Measurements from ENCODE around the gene CD52.
"Not testable (repeated sequence)": the region's sequence is repeated elsewhere in the genome, so short reads cannot be mapped to it uniquely, and the experiment has no call there.

Gene CD52

DNA sequence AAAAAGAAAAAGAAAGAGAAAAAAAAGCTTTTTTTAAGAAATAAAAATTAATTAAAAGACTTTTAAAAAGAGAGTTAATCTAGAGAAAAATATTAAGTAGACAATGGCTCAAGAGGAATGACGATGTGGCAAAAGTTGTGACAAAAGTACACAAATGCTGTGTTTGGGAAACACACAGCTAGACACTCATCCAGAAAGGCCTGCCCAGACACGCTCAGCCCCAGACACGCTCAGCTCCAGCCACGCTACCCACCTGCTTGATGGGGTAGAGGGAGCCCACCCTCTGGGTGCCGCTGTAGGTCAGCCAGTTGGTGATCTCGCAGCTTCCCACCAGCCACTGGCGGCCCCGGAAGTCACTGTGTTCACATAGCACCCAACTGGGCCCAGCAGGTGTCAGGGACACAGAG is 10.2 kb downstream of the CD52 start (continued):
- no peak for TF ChIP-seq PRDM2 (tag by site-specific recombination; IDR thresholded peaks at IDR 0.05; ENCODE audit: borderline replicate concordance)
- no peak for TF ChIP-seq ZNF530 (tag by site-specific recombination; IDR thresholded peaks at IDR 0.05; ENCODE audit: low read depth)
- TF ChIP-seq ZFP3 (tag by site-specific recombination; IDR thresholded peaks at IDR 0.05; ENCODE audit: low read depth), result no peak
- peak; percentile 31; the same call in 1 of the 2 replicates for TF ChIP-seq ZNF639 (tag by site-specific recombination; IDR thresholded peaks at IDR 0.05)

GRCh38 chr1:26328597-26328996 is 10.8 kb downstream of the CD52 start:
- Histone ChIP-seq H3K4me1 (ENCODE audit: control insufficient read depth, insufficient read depth, low read length) (no peaks in the 10 kb centered on the region), H3K9me3 (ENCODE audit: control insufficient read depth, insufficient read depth, low read depth, low read length) (no peaks in the 10 kb centered on the region), H3K4me3 (ENCODE audit: low read depth, low read length) (no peak overlapping the region), H3K27ac (ENCODE audit: extremely low read depth, low read depth, low read length) (no peak overlapping the region; the same call in 1 of the 2 replicates), H3K36me3 (ENCODE audit: control insufficient read depth in 2 of 2, insufficient read depth in 1 of 2, low read length in 2 of 2) (peaks cover 0 to 18% of the 10 kb centered on the region in 2 experiments; a peak in 1 of 3 replicates)
- POLR2A ChIA-PET, result no interaction called here
- CTCF ChIA-PET, result interaction anchor here (0.6 to 2.4 kb wide), 4 partner anchors 33 to 292 kb away, joined by 3 to 14 read pairs (median 5); no protein-coding TSS in a partner anchor
- TF ChIP-seq ZNF600 (tag by site-specific recombination; IDR thresholded peaks at IDR 0.05) (peak; percentile 71), ZNF843 (tag by site-specific recombination; IDR thresholded peaks at IDR 0.05) (no peak), GLIS1 (tag by site-specific recombination; IDR thresholded peaks at IDR 0.05) (0 out of 2 replicates have a peak, but pooled peaks have one; percentile 20)

DNA sequence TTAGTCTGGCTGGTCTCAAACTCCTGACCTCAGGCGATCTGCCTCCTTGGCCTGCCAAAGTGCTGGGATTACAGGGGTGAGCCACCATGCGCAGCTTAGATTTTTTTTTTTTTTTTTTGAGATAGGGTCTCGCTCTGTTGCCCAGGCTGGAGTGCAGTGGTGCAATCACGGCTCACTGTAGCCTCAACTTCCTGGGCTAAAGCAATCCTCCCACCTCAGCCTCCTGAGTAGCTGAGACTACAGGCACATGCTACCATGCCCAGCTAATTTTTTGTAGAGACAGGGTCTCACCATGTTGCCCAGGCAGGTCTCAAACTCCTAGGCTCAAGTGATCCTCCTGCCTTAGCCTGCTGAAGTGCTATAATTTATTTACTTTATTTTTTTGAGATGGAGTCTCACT is 11.6 kb downstream of the CD52 start:
- peak; percentile 92 for TF ChIP-seq ZNF121 (tag by site-specific recombination; IDR thresholded peaks at IDR 0.05)
- H3K4me3 ChIP-seq (ENCODE audit: low read depth, low read length); H3K27ac ChIP-seq (ENCODE audit: extremely low read depth, low read depth, low read length); H3K9me3 ChIP-seq (ENCODE audit: control insufficient read depth, insufficient read depth, low read depth, low read length); H3K4me1 ChIP-seq (ENCODE audit: control insufficient read depth, insufficient read depth, low read length); POLR2A ChIA-PET: not testable (repeated sequence)
- CTCF ChIA-PET, result interaction anchor here (1.0 to 1.5 kb wide), 4 partner anchors 8 to 88 kb away, joined by 3 to 7 read pairs (median 4); no protein-coding TSS in a partner anchor
- peaks cover 0 to 10% of the 10 kb centered on the region in 2 experiments; a peak in 1 of 3 replicates for H3K36me3 ChIP-seq (ENCODE audit: control insufficient read depth in 2 of 2, insufficient read depth in 1 of 2, low read length in 2 of 2)

- TF ChIP-seq ZFP41 (tag by site-specific recombination; IDR thresholded peaks at IDR 0.05; ENCODE audit: borderline replicate concordance), result no peak
- ChIA-PET POLR2A (no interaction called here), CTCF (interaction anchor here (0.6 to 1.5 kb wide), 6 partner anchors 9 to 316 kb away, joined by 3 to 7 read pairs (median 4); no protein-coding TSS in a partner anchor)
- Histone ChIP-seq H3K4me1 (ENCODE audit: control insufficient read depth, insufficient read depth, low read length) (no peaks in the 10 kb centered on the region), H3K36me3 (ENCODE audit: control insufficient read depth in 2 of 2, insufficient read depth in 1 of 2, low read length in 2 of 2) (peaks cover 0 to 3% of the 10 kb centered on the region in 2 experiments; a peak in 1 of 3 replicates), H3K4me3 (ENCODE audit: low read depth, low read length) (no peak overlapping the region), H3K27ac (ENCODE audit: extremely low read depth, low read depth, low read length) (no peak overlapping the region), H3K9me3 (ENCODE audit: control insufficient read depth, insufficient read depth, low read depth, low read length) (no peaks in the 10 kb centered on the region)
These were observed 12.5 kb downstream of the CD52 start for GRCh38 chr1:26330276-26330675.

- POLR2A ChIA-PET; H3K4me1 ChIP-seq (ENCODE audit: control insufficient read depth, insufficient read depth, low read length); H3K9me3 ChIP-seq (ENCODE audit: control insufficient read depth, insufficient read depth, low read depth, low read length); H3K27ac ChIP-seq (ENCODE audit: extremely low read depth, low read depth, low read length); H3K36me3 ChIP-seq (ENCODE audit: control insufficient read depth in 2 of 2, insufficient read depth in 1 of 2, low read length in 2 of 2); H3K4me3 ChIP-seq (ENCODE audit: low read depth, low read length): not testable (repeated sequence)
- CTCF ChIA-PET, result interaction anchor here (0.6 to 4.8 kb wide), 5 partner anchors 11 to 204 kb away, joined by 4 to 23 read pairs (median 5); no protein-coding TSS in a partner anchor
These were observed 15.6 kb downstream of the CD52 start for GRCh38 chr1:26333312-26333711.

All from HEK293 (cell line).